GM18505 (cell line): ENCODE measurements around the gene SORBS1.

Experiments used
- ATAC-seq: cut with Tn5 transposase; IDR thresholded peaks from one replicate; pipeline ENCODE4 v1.9.1; 2021; ENCODE audit not compliant: unreplicated experiment
- POLR2A ChIP-seq: IDR thresholded peaks from 4 replicates; pipeline ENCODE4 v1.6.1; 2011; ENCODE audit warnings: borderline replicate concordance; ENCODE audit not compliant: insufficient read depth, insufficient read length; ENCODE audit errors: extremely low read depth

The SORBS1 gene

GRCh38 chr10:95454356-95454755 is 106.8 kb downstream of the SORBS1 start:
- no peak for TF ChIP-seq POLR2A
- ATAC-seq = no peak

- no peak for ATAC-seq
Measured at GRCh38 chr10:95451568-95452524, 109.3 kb downstream of the SORBS1 start.

GRCh38 chr10:95451150-95451549 is 110.0 kb downstream of the SORBS1 start:
- no peak for TF ChIP-seq POLR2A
- ATAC-seq = no peak

More at GRCh38 chr10:95451568-95452524, 109.3 kb downstream of the SORBS1 start:
- TF ChIP-seq POLR2A = no peak

- no peak for TF ChIP-seq POLR2A
- no peak for ATAC-seq
Measured at GRCh38 chr10:95450188-95450587, 111.0 kb downstream of the SORBS1 start.

GRCh38 chr10:95447685-95448084 is 113.5 kb downstream of the SORBS1 start:
- no peak for ATAC-seq
- no peak for TF ChIP-seq POLR2A

- no peak for TF ChIP-seq POLR2A
- ATAC-seq = no peak
Measured at GRCh38 chr10:95445837-95446486, 115.2 kb downstream of the SORBS1 start.

- ATAC-seq = no peak
- TF ChIP-seq POLR2A = no peak
Measured at GRCh38 chr10:95445223-95445836, 115.8 kb downstream of the SORBS1 start.

GRCh38 chr10:95444792-95445191 is 116.4 kb downstream of the SORBS1 start:
- TF ChIP-seq POLR2A = no peak
- no peak for ATAC-seq

- TF ChIP-seq POLR2A = no peak
- ATAC-seq = no peak
Measured at GRCh38 chr10:95443636-95444035, 117.5 kb downstream of the SORBS1 start.

- no peak for ATAC-seq
- no peak for TF ChIP-seq POLR2A
Measured at GRCh38 chr10:95442341-95442740, 118.8 kb downstream of the SORBS1 start.

GRCh38 chr10:95441547-95441923 is 119.6 kb downstream of the SORBS1 start:
- no peak for TF ChIP-seq POLR2A
- no peak for ATAC-seq

- no peak for TF ChIP-seq POLR2A
- peak; percentile 59 for ATAC-seq
Measured at GRCh38 chr10:95440756-95441546, 120.2 kb downstream of the SORBS1 start.
